HG03064 (cell line): ENCODE measurements around the gene ETV7.

Experiments
- ATAC-seq: cut with Tn5 transposase; IDR thresholded peaks from one replicate; pipeline ENCODE4 v1.9.1; 2021; ENCODE audit warnings: low read depth; ENCODE audit not compliant: unreplicated experiment

The ETV7 gene

GRCh38 chr6:36327226-36327918, 60.1 kb downstream of the ETV7 start:
- no peak for ATAC-seq

GRCh38 chr6:36326356-36326995, 61.0 kb downstream of the ETV7 start:
- ATAC-seq, result no peak

- no peak for ATAC-seq
These were observed 62.8 kb downstream of the ETV7 start for GRCh38 chr6:36324715-36325114.

GRCh38 chr6:36324191-36324590, 63.3 kb downstream of the ETV7 start:
- ATAC-seq, result no peak

- ATAC-seq, result no peak
These were observed 64.4 kb downstream of the ETV7 start for GRCh38 chr6:36323062-36323461.

GRCh38 chr6:36322591-36322990, 64.9 kb downstream of the ETV7 start:
- ATAC-seq, result no peak

GRCh38 chr6:36320475-36320874, 67.0 kb downstream of the ETV7 start:
- no peak for ATAC-seq

- no peak for ATAC-seq
These were observed 67.6 kb downstream of the ETV7 start for GRCh38 chr6:36319821-36320220.

- no peak for ATAC-seq
These were observed 68.1 kb downstream of the ETV7 start for GRCh38 chr6:36319436-36319762.

- no peak for ATAC-seq
These were observed 68.6 kb downstream of the ETV7 start for GRCh38 chr6:36318690-36319435.

- no peak for ATAC-seq
These were observed 69.8 kb downstream of the ETV7 start for GRCh38 chr6:36317623-36318022.
